ENCODE results near the gene SULT2B1. TPM values are rescaled to one million over a fixed set of nuclear protein-coding genes. Genes with fewer than 3 reads are reported as not detected.
A peak's percentile ranks its signal among the peaks of the same experiment; 100 is the strongest.

SULT2B1 gene
- total and polyA plus RNA-seq, 2 experiments from 2014 or later: not detected

GRCh38 chr19:48618916-48619691 is 67.1 kb downstream of the SULT2B1 start, which contains the start of the genes RPL18 and SPHK2:
RPL18 (minus strand) TSS chr19:48619178; CDS start chr19:48619143, 35 bp downstream.
SPHK2 (plus strand) TSS chr19:48619506; CDS start chr19:48620515, 1,009 bp downstream.
- peaks cover 21% of the 10 kb centered on the region for H3K36me3 ChIP-seq (ENCODE audit: low read depth)
- peak within 1 kb of the TSS; percentile 60 for H2AFZ ChIP-seq
- peak within 1 kb of the TSS; percentile 96 for H3K4me3 ChIP-seq
- peaks cover 26% of the 10 kb centered on the region for H3K4me1 ChIP-seq (ENCODE audit: insufficient read depth)
- DNase-seq: peak; percentile 99
- no peaks in the 10 kb centered on the region for H3K9me2 ChIP-seq (ENCODE audit: insufficient read depth)
- H3K9ac ChIP-seq: peak within 1 kb of the TSS; percentile 98
- in situ Hi-C loops (cut with MboI): no loop called here
- TF ChIP-seq EZH2phosphoT487 (IDR thresholded peaks at IDR 0.05; ENCODE audit: insufficient read depth, low read depth) (no peak), EZH2 (IDR thresholded peaks at IDR 0.05; ENCODE audit: insufficient read depth, poor library complexity, severe bottlenecking) (no peak)
- H3K27me3 ChIP-seq (replicated peaks; ENCODE audit: insufficient read depth): no peaks in the 10 kb centered on the region
- H4K20me1 ChIP-seq (ENCODE audit: insufficient read depth): peaks cover 12% of the 10 kb centered on the region; the same call in 1 of the 2 replicates
- peak within 1 kb of the TSS; percentile 100 for H3K4me2 ChIP-seq (ENCODE audit: unreplicated experiment)
- peaks cover 55% of the 10 kb centered on the region for H3K79me2 ChIP-seq (ENCODE audit: insufficient read depth)
- H3K9me3 ChIP-seq (ENCODE audit: low read depth): no peaks in the 10 kb centered on the region
- H3K27ac ChIP-seq: peak within 1 kb of the TSS; percentile 89
- WGBS, 2 experiments (ENCODE audit: low coverage in 1 of 2, low lambda C conversion rate in 2 of 2, missing lambda C conversion rate in 2 of 2): 0% methylated on average over 45 to 69 of the region's 69 CpGs
- peaks cover 15% of the 10 kb centered on the region; the same call in 1 of the 2 replicates for H3F3A ChIP-seq (ENCODE audit: insufficient read depth)

- Histone ChIP-seq H3F3A (ENCODE audit: insufficient read depth) (peaks cover 13% of the 10 kb centered on the region; the same call in 1 of the 2 replicates), H3K27ac (peak overlapping the region; percentile 89), H3K4me3 (peak overlapping the region; percentile 96), H3K4me1 (ENCODE audit: insufficient read depth) (peaks cover 26% of the 10 kb centered on the region), H3K9me3 (ENCODE audit: low read depth) (no peaks in the 10 kb centered on the region), H3K9ac (peak overlapping the region; percentile 98), H3K36me3 (ENCODE audit: low read depth) (peaks cover 19% of the 10 kb centered on the region), H3K27me3 (replicated peaks; ENCODE audit: insufficient read depth) (no peaks in the 10 kb centered on the region), H3K4me2 (ENCODE audit: unreplicated experiment) (peak overlapping the region; percentile 94), H3K9me2 (ENCODE audit: insufficient read depth) (no peaks in the 10 kb centered on the region), H3K79me2 (ENCODE audit: insufficient read depth) (peaks cover 55% of the 10 kb centered on the region), H2AFZ (peak overlapping the region; percentile 60), H4K20me1 (ENCODE audit: insufficient read depth) (peaks cover 12% of the 10 kb centered on the region; the same call in 1 of the 2 replicates)
- DNase-seq: peak; percentile 82
- in situ Hi-C loops (cut with MboI): no loop called here
- WGBS, 2 experiments (ENCODE audit: low coverage in 1 of 2, low lambda C conversion rate in 2 of 2, missing lambda C conversion rate in 2 of 2): 33 to 38% methylated on average over 6 of the region's 6 CpGs
- TF ChIP-seq EZH2 (IDR thresholded peaks at IDR 0.05; ENCODE audit: insufficient read depth, poor library complexity, severe bottlenecking): no peak
- no peak for TF ChIP-seq EZH2phosphoT487 (IDR thresholded peaks at IDR 0.05; ENCODE audit: insufficient read depth, low read depth)
Measured at GRCh38 chr19:48619692-48620585, 68.0 kb downstream of the SULT2B1 start.

GRCh38 chr19:48623556-48624066 is 71.6 kb downstream of the SULT2B1 start:
- Histone ChIP-seq H3F3A (ENCODE audit: insufficient read depth) (no peaks in the 10 kb centered on the region), H3K9me3 (ENCODE audit: low read depth) (no peaks in the 10 kb centered on the region), H2AFZ (peak overlapping the region; percentile 80), H3K4me3 (peak overlapping the region; percentile 66), H3K9ac (peak overlapping the region; percentile 75), H3K4me1 (ENCODE audit: insufficient read depth) (peaks cover 11% of the 10 kb centered on the region), H3K27ac (peak overlapping the region; percentile 57), H3K36me3 (ENCODE audit: low read depth) (no peaks in the 10 kb centered on the region), H3K27me3 (replicated peaks; ENCODE audit: insufficient read depth) (no peaks in the 10 kb centered on the region), H3K9me2 (ENCODE audit: insufficient read depth) (no peaks in the 10 kb centered on the region), H4K20me1 (ENCODE audit: insufficient read depth) (no peaks in the 10 kb centered on the region), H3K4me2 (ENCODE audit: unreplicated experiment) (peak overlapping the region; percentile 72), H3K79me2 (ENCODE audit: insufficient read depth) (peaks cover 26% of the 10 kb centered on the region)
- TF ChIP-seq EZH2 (IDR thresholded peaks at IDR 0.05; ENCODE audit: insufficient read depth, poor library complexity, severe bottlenecking): no peak
- no peak for TF ChIP-seq EZH2phosphoT487 (IDR thresholded peaks at IDR 0.05; ENCODE audit: insufficient read depth, low read depth)
- in situ Hi-C loops (cut with MboI): no loop called here
- no peak for DNase-seq
- 25% methylated on average over 8 of the region's 8 CpGs for WGBS, 2 experiments (ENCODE audit: low coverage in 1 of 2, low lambda C conversion rate in 2 of 2, missing lambda C conversion rate in 2 of 2)

GRCh38 chr19:48624067-48624594 is 72.2 kb downstream of the SULT2B1 start:
- 2 to 3% methylated on average over 31 to 40 of the region's 40 CpGs for WGBS, 2 experiments (ENCODE audit: low coverage in 1 of 2, low lambda C conversion rate in 2 of 2, missing lambda C conversion rate in 2 of 2)
- Histone ChIP-seq H3K9me3 (ENCODE audit: low read depth) (no peaks in the 10 kb centered on the region), H3K79me2 (ENCODE audit: insufficient read depth) (peaks cover 22% of the 10 kb centered on the region), H2AFZ (peak overlapping the region; percentile 80), H3K27me3 (replicated peaks; ENCODE audit: insufficient read depth) (no peaks in the 10 kb centered on the region), H3K4me1 (ENCODE audit: insufficient read depth) (peaks cover 11% of the 10 kb centered on the region), H4K20me1 (ENCODE audit: insufficient read depth) (no peaks in the 10 kb centered on the region), H3K4me3 (peak overlapping the region; percentile 66), H3F3A (ENCODE audit: insufficient read depth) (no peaks in the 10 kb centered on the region), H3K27ac (peak overlapping the region; percentile 57), H3K4me2 (ENCODE audit: unreplicated experiment) (peak overlapping the region; percentile 72), H3K9me2 (ENCODE audit: insufficient read depth) (no peaks in the 10 kb centered on the region), H3K36me3 (ENCODE audit: low read depth) (no peaks in the 10 kb centered on the region), H3K9ac (peak overlapping the region; percentile 75)
- in situ Hi-C loops (cut with MboI): no loop called here
- TF ChIP-seq EZH2phosphoT487 (IDR thresholded peaks at IDR 0.05; ENCODE audit: insufficient read depth, low read depth) (no peak), EZH2 (IDR thresholded peaks at IDR 0.05; ENCODE audit: insufficient read depth, poor library complexity, severe bottlenecking) (no peak)
- peak; percentile 100 for DNase-seq
